Measurements from ENCODE around the gene CD244.
A peak's percentile ranks its signal among the peaks of the same experiment; 100 is the strongest.

CD244 gene

DNA sequence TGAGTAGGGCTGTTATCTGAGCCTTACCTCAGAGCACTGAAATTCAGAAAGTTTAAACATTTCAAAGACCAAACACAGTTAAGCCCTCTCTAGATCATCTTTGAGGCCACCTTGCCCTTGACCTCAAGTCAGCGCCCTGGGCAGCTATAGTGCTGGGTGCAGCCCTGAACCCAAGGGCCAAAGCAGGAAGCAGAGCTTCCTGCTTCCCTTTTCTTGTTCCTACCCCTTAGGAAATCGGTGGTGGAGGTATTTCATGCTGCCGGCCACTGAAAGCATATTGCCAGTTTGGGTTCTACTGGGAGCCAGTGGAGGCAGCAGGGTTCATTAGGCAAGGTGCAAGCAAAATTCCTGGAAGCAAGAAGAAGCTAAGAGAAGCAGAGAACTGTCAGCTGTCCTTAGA is 26.1 kb downstream of the CD244 start:
- no peak for DNase-seq (ENCODE audit: low read depth in 1 of 2, low spot score in 1 of 2)
- in situ Hi-C loops (cut with HindIII; ENCODE audit: low pct_unique_long_range_greater_than_20kb, low sequenced_read_pairs) = no loop called here
- no peak for TF ChIP-seq JUND (IDR thresholded peaks at IDR 0.05; ENCODE audit: low read depth)

DNA sequence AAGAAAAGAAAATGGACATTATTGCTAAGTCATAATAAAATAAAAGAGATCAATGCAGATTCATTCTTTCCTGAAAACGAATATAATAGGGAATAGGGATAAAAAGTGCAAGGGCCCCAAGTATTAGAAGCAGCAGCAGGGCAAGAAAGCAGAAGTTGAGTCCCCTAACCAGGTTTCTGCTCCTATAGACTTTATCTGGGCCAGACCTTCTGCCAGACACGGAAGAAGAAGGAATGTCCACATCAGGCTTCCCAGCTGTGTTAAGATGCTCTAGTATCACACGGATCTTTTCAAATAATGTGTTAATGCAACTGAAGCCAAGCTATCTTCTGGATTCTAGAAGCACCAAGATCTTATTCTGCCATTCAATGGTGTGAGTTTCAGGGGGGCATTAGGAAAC is 26.9 kb downstream of the CD244 start:
- in situ Hi-C loops (cut with HindIII; ENCODE audit: low pct_unique_long_range_greater_than_20kb, low sequenced_read_pairs) = no loop called here
- no peak for TF ChIP-seq JUND (IDR thresholded peaks at IDR 0.05; ENCODE audit: low read depth)
- DNase-seq (ENCODE audit: low read depth in 1 of 2, low spot score in 1 of 2) = no peak

DNA sequence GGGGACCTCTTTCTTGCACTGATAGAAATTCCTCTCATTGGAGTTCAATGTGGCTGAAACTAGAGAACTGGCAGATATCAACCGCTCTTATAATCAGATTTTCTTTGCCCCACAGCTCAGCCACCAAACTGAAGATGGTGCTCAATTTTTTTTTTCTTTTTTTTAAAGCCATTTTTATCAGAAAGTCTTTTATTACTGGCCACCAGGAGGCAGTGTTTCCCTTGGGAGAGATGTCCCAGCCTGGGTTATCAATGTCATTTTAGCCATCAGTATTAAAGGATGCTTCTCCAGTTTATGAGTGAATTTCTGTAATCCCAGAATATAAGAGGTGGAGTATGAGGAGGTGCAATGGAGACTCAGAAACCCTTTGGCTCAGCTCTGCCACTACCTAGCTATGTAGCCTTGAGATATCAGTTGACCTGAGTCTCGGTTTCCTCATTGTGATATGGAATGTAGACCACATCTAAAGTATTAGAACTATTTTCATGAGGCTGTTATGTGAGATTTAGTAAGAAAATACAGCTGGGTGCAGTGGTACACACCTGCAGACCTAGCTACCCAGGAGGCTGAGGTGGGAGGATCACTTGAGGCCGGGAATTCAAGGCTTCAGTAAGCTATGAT is 27.6 kb downstream of the CD244 start:
- DNase-seq (ENCODE audit: low read depth in 1 of 2, low spot score in 1 of 2) = peak in 1 of 2 experiments; percentile 16
- in situ Hi-C loops (cut with HindIII; ENCODE audit: low pct_unique_long_range_greater_than_20kb, low sequenced_read_pairs) = no loop called here

DNA sequence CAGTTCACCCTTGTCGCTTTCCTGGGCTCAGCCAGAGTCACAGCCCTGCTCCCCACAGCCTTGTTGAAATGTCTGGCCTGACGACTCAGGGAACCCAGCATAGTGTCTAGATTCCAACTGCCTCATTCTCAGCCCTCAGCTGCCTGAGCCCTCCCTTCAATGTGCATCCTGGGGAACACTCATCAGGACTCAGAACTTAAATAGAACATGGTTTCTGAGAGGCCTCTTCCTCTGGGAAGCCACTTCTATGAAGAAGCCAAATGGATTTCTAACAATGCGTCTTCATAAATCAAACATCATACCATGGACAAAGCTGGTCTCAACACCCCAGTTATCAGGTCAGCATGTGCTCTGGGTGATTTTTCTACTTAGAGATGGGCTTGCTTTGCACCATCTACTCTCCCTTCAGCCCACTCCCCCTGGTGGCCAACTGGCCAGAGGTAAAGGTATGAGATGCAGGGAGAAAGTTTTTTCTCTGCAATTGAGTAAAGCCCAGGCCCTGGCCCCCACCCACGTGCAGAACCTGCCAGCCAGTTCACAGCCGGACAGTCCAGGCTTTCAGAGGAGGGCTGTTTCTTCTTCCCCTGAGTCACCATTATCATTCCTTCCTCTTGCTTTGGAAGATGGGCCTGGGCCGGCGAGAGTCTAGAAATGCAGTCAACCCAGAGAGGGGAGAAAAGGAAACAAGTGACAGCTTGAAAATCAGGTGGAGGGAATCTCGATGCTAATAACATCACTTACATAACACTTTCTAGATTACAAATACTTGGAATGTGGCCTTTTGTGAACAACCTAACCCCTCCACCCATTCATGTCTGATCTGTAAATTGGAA is 32.1 kb downstream of the CD244 start:
- peak; percentile 20 to 77 for DNase-seq (ENCODE audit: low read depth in 1 of 2, low spot score in 1 of 2)
- TF ChIP-seq JUND (IDR thresholded peaks at IDR 0.05; ENCODE audit: low read depth) = no peak
- in situ Hi-C loops (cut with HindIII; ENCODE audit: low pct_unique_long_range_greater_than_20kb, low sequenced_read_pairs) = no loop called here

More for the DNA sequence above, 27.6 kb downstream of the CD244 start:
- TF ChIP-seq JUND (IDR thresholded peaks at IDR 0.05; ENCODE audit: low read depth) = no peak

DNA sequence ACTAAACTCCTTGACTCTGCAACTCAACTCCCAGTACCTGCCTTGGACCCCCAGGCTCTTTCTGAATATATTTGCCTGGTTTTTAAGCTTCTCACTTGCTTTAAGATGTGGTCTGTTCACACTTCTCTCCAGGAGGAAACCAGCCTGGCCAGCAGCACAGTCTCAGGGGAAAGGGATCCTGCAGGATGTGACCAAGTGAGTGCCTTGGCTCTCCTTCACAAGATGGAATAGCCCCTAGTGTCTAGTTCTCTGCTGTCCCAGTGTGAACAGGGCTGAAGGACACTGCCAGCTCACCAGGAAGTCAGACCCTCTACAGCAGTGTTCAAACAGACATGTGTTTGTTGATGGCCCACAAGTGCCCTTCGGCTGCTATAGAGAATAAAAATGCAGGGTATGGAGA is 32.9 kb downstream of the CD244 start:
- no peak for DNase-seq (ENCODE audit: low read depth in 1 of 2, low spot score in 1 of 2)
- TF ChIP-seq JUND (IDR thresholded peaks at IDR 0.05; ENCODE audit: low read depth) = no peak
- in situ Hi-C loops (cut with HindIII; ENCODE audit: low pct_unique_long_range_greater_than_20kb, low sequenced_read_pairs) = no loop called here

DNA sequence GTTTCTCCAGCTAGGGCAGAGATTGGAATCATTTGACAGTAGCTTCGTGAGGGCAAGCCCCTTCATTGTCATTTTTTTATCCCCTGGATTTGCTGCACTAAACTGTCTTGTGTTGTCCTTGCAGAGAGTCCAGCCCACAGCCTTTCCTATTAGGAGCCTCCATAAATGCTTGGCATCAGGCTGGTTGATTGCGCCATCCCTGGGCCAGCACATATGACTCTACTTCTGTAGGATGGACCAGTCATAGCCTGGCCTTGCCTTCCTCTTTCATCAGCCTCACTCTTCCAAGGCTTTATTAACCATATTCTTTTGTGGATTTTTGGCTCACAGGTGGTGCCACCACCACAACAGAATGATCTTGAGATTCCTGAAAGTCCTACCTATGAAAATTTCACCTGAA is 35.3 kb downstream of the CD244 start:
- in situ Hi-C loops (cut with HindIII; ENCODE audit: low pct_unique_long_range_greater_than_20kb, low sequenced_read_pairs) = no loop called here
- no peak for DNase-seq (ENCODE audit: low read depth in 1 of 2, low spot score in 1 of 2)
- no peak for TF ChIP-seq JUND (IDR thresholded peaks at IDR 0.05; ENCODE audit: low read depth)

DNA sequence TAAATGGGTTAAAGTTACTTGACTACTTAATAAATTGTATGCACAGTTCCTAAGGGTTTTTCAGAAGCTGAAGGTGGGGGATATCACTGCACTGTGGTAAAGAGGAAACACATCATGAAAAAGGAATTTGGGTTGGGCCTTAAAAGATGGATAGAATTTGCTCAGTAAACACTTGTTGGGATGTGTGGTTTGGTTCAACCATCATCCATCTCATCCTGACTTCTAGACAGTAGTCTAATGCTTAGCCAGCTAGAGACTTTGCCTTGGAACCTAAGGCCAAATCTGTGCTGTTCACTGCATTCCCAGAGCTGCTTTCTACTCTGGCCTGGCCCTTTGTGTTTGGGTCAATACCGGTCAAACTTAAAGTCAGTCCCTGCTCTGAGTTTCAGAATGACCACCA is 36.1 kb downstream of the CD244 start:
- no peak for DNase-seq (ENCODE audit: low read depth in 1 of 2, low spot score in 1 of 2)
- in situ Hi-C loops (cut with HindIII; ENCODE audit: low pct_unique_long_range_greater_than_20kb, low sequenced_read_pairs) = no loop called here

DNA sequence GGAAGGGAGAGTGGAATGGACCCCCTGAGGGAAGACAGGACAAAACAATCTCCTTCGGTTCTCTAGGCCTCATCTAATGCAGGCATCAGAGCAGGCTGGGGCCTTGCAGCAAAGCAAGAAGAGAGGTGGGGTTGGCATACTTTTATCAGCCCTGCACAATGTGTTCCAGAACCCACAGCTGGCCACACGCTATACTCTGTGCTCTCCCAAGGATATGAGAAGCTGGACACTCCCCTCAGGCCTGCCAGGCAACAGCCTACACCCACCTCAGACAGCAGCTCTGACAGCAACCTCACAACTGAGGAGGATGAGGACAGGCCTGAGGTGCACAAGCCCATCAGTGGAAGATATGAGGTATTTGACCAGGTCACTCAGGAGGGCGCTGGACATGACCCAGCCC is 39.4 kb downstream of the CD244 start:
- in situ Hi-C loops (cut with HindIII; ENCODE audit: low pct_unique_long_range_greater_than_20kb, low sequenced_read_pairs) = no loop called here
- DNase-seq (ENCODE audit: low read depth in 1 of 2, low spot score in 1 of 2) = no peak
- no peak for TF ChIP-seq JUND (IDR thresholded peaks at IDR 0.05; ENCODE audit: low read depth)

More for the DNA sequence above, 36.1 kb downstream of the CD244 start:
- TF ChIP-seq JUND (IDR thresholded peaks at IDR 0.05; ENCODE audit: low read depth) = no peak

DNA sequence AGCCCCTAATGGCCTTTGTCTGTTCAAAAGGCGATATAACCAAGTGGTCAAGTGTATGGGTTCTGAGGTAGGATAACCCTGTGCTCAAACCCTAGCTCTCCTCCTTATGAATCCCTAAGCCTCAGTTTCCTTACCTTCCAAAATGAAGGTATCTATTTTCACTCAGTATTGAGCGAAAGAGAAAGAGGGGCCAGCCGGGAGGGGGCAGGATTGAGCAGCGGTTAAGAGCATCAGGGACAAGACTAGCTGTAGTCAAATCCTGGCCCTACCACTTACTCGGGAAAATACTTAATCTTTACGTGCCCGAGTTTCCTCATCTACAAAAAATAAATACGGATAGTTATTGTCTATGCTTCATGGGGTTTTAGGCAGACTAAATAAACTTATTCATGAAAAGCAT is 41.1 kb downstream of the CD244 start:
- DNase-seq (ENCODE audit: low read depth in 1 of 2, low spot score in 1 of 2) = peak in 1 of 2 experiments; percentile 16
- no peak for TF ChIP-seq JUND (IDR thresholded peaks at IDR 0.05; ENCODE audit: low read depth)
- in situ Hi-C loops (cut with HindIII; ENCODE audit: low pct_unique_long_range_greater_than_20kb, low sequenced_read_pairs) = no loop called here

DNA sequence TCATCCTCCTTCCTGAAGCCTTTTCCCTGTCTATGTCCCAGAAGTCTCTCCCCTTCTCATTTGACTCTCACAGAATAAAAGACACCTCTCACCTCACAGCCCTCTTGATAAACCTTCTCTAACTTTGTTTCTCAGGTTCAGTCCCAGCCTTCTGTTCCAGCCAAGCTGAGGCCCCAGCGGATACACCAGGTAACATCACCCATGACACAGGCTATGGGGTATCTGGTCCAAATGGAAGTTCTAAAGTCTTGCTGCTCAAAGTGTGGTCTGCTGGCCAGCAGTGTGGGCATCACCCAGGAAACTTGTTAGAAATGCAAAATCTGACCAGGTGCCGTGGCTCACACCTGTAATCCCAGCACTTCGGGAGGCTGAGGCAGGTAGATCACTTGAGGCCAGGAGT is 43.5 kb downstream of the CD244 start:
- no peak for DNase-seq (ENCODE audit: low read depth in 1 of 2, low spot score in 1 of 2)
- in situ Hi-C loops (cut with HindIII; ENCODE audit: low pct_unique_long_range_greater_than_20kb, low sequenced_read_pairs) = no loop called here
- no peak for TF ChIP-seq JUND (IDR thresholded peaks at IDR 0.05; ENCODE audit: low read depth)

DNA sequence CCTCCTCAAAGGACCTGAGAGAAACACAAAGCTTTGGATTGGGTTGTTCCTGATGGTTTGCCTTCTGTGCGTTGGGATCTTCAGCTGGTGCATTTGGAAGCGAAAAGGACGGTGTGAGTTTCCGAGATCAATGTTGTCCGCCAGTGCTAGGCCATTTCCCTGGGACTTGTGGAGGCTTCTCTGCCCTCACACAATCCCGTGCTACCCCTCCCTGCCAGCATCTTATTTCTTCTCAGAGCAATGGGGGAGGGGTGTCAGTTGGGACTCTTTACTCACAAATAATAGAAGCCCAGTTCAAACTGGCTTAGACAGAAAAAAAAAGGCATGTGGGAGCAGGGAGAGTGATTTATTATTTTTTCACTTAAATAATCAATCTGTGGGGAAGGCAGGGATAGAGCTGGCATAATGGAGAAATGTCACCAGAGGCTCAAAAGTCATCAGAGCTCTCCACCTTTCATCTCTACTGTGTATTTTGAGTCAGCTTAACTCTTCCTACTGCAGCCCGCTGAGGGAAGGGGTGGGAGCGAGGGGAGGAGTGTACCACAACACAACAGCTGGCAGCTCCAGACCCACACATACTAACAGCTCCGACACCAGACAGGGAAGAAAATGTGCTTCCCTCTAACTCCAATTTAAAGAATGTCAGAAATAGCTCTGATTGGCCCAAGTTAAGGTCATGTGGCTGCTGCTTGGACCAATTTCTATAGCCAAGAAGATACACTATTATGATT is 44.3 kb downstream of the CD244 start:
- no peak for TF ChIP-seq JUND (IDR thresholded peaks at IDR 0.05; ENCODE audit: low read depth)
- in situ Hi-C loops (cut with HindIII; ENCODE audit: low pct_unique_long_range_greater_than_20kb, low sequenced_read_pairs) = no loop called here

DNA sequence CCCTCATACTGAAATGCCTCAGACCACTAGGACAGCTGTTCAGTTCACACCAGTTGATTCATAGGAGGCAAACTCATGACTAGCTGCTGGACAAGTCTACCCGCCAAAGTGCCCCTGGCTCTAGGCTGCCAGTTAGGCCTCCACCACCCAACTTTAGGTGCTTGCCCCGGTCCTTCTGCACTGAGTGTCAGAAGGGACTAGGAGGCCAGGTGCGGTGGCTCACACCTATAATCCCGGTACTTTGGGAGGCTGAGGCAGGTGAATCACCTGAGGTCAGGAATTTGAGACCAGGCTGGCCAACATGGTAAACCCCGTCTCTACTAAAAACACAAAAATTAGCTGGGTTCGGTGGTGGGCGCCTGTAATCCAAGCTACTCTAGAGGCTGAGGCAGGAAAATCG is 47.8 kb downstream of the CD244 start:
- no peak for TF ChIP-seq JUND (IDR thresholded peaks at IDR 0.05; ENCODE audit: low read depth)
- in situ Hi-C loops (cut with HindIII; ENCODE audit: low pct_unique_long_range_greater_than_20kb, low sequenced_read_pairs) = no loop called here
- DNase-seq (ENCODE audit: low read depth in 1 of 2, low spot score in 1 of 2) = no peak

More for the DNA sequence above, 44.3 kb downstream of the CD244 start:
- no peak for DNase-seq (ENCODE audit: low read depth in 1 of 2, low spot score in 1 of 2)

DNA sequence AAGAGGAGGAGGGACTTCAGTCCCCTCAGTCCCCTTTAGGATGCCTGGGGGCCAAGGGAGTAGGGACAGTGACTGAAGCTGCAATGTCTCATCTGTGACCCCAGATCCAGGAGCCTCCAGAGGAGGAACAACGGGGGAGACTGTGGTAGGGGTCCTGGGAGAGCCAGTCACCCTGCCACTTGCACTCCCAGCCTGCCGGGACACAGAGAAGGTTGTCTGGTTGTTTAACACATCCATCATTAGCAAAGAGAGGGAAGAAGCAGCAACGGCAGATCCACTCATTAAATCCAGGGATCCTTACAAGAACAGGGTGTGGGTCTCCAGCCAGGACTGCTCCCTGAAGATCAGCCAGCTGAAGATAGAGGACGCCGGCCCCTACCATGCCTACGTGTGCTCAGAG is 48.4 kb downstream of the CD244 start:
- in situ Hi-C loops (cut with HindIII; ENCODE audit: low pct_unique_long_range_greater_than_20kb, low sequenced_read_pairs) = no loop called here
- no peak for TF ChIP-seq JUND (IDR thresholded peaks at IDR 0.05; ENCODE audit: low read depth)
- no peak for DNase-seq (ENCODE audit: low read depth in 1 of 2, low spot score in 1 of 2)

Data from T47D (cell line).